NCI-H1694 treated with DMSO at 0.1 percent for 48 hours (cell line): ENCODE measurements around the gene WRAP53.

Source experiments
- DNase-seq: peaks from one replicate; lab custom pipeline; 2025; lab: John Stamatoyannopoulos, UW

The WRAP53 gene

GRCh38 chr17:7745748-7746470, 57.6 kb downstream of the WRAP53 start:
- DNase-seq = no peak

DNA sequence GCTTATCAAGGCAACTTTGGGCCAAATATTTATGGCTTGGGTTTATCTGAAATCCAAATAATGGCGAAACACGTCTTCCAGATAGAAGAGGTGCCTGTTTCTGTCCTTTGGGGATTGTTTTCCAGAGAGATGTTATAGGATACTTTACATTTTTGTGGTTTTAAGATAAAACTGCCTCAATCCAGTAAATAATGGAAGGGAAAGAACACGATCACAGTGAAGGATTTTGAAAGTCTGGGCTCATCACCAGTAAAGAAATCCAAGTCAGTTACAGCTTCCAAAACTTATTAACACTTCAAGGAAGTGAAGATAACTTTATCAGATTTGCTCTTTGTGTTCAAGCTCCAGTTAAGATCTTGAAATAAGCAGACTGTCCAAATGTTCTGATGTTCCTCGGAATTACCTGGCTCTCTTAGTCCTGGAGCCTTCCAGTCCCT, 59.4 kb downstream of the WRAP53 start:
- no peak for DNase-seq

- no peak for DNase-seq
These were observed 59.9 kb downstream of the WRAP53 start for GRCh38 chr17:7748076-7748775.

- no peak for DNase-seq
These were observed 62.1 kb downstream of the WRAP53 start for GRCh38 chr17:7750321-7750821.
